IPS DF 6.9 (cell line): Measurements from ENCODE around the gene GALNT2.

ENCODE experiments used
- DNase-seq: peaks from one replicate; pipeline ENCODE4 v3.0.0-alpha.2; 2013; ENCODE audit warnings: low read depth, low spot score
- H3K27ac ChIP-seq: one replicate; pipeline ENCODE4 v1.5.1; 2013; ENCODE audit warnings: low read length, control low read depth
- H3K27me3 ChIP-seq: 2 replicates; pipeline ENCODE4 v1.6.1; 2013; ENCODE audit warnings: mild to moderate bottlenecking, low read length; ENCODE audit not compliant: control insufficient read depth, insufficient read depth
- H3K36me3 ChIP-seq: 2 replicates; pipeline ENCODE4 v1.6.1; 2013; ENCODE audit warnings: low read length; ENCODE audit not compliant: control insufficient read depth, insufficient read depth
- H3K4me1 ChIP-seq: 2 replicates; pipeline ENCODE4 v1.6.1; 2013; ENCODE audit warnings: low read length; ENCODE audit not compliant: control insufficient read depth, insufficient read depth
- H3K4me3 ChIP-seq: 2 replicates; pipeline ENCODE4 v1.5.1; 2013; ENCODE audit warnings: mild to moderate bottlenecking, low read length
- H3K9me3 ChIP-seq: 2 replicates; pipeline ENCODE4 v1.6.1; 2013; ENCODE audit warnings: low read length, inconsistent platforms; ENCODE audit not compliant: control insufficient read depth, insufficient read depth
- WGBS: extraction: QIAGEN DNeasy Blood & Tissue Kit; methylation state at CpG from one replicate; pipeline ENCODE4 v1.1.7; 2013; ENCODE audit warnings: mixed read lengths, missing lambda C conversion rate; ENCODE audit not compliant: insufficient read length, insufficient coverage; 5-methylcytosine and 5-hydroxymethylcytosine counted together

GALNT2 gene

DNA sequence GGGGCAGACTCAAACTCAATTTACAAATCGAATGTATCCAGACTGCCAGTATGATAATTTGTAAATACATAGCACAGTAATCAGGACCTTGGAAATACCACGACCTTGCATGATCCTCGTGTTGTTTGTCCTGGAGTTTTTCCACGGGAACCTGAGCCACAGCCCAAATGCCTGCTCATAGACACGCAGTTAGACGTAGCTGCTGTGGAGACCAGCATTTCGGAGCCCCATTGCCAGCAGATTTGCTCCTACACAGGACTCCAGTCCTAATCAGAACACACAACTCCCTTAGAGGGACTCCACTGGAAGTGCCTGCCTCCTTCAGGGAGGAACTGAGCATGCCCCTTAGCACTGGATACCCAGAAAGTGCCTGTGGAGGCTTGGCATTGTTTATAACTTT, 163.2 kb downstream of the GALNT2 start:
- WGBS, result no CpG with 5 or more reads among the region's 7 CpGs
- Histone ChIP-seq H3K9me3 (no peaks in the 10 kb centered on the region), H3K4me1 (peaks cover 3% of the 10 kb centered on the region; the same call in 1 of the 2 replicates), H3K4me3 (no peak overlapping the region), H3K27me3 (no peaks in the 10 kb centered on the region), H3K36me3 (no peaks in the 10 kb centered on the region), H3K27ac (no peak overlapping the region)
- no peak for DNase-seq

DNA sequence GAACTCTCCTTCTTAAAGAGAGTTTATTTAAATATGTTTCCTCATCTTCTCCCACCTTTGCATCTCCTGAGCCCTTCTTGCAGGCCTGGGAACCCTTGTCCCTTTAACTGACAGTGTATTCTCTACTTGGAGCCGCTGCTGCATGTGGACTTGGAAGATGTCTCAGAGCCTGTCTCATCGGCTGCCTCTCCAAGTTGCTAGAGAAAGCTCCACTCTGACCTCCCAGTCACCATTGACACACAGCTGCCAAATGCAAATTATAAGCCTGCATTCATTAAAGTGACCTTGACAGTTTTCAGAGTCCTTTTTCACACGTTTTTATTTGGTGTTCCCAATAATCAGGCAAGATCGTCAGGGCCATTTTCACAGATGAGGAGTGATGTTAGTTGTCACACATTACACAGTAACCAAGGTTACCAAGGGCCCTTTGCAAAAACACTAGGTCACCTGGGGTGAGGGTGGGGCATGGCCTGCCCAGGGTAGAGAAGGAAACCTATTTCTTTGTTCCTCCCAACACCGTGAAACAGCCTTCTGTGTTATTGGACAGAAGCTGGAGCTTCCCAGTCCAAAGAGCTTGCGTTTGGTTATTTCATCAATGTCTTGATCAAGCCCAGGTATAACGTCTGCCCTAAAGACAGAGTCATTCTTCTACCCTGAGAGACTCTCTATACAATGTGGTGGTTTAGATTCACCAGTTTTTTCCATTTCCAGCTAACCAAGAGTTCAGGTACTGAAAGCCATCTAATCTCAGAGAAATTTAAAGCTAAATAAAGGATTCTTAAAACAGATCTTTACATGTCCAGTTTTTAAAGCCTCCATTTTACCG, 164.1 kb downstream of the GALNT2 start:
- Histone ChIP-seq H3K4me3 (no peak overlapping the region), H3K27ac (no peak overlapping the region), H3K9me3 (no peaks in the 10 kb centered on the region), H3K4me1 (peaks cover 3% of the 10 kb centered on the region; the same call in 1 of the 2 replicates), H3K27me3 (no peaks in the 10 kb centered on the region), H3K36me3 (no peaks in the 10 kb centered on the region)
- no CpG with 5 or more reads among the region's 8 CpGs for WGBS
- no peak for DNase-seq

- DNase-seq, result no peak
- Histone ChIP-seq H3K9me3 (no peaks in the 10 kb centered on the region), H3K36me3 (no peaks in the 10 kb centered on the region), H3K27ac (no peak overlapping the region), H3K4me1 (peaks cover 3% of the 10 kb centered on the region; the same call in 1 of the 2 replicates), H3K27me3 (no peaks in the 10 kb centered on the region), H3K4me3 (no peak overlapping the region)
- no CpG with 5 or more reads among the region's 7 CpGs for WGBS
Measured at GRCh38 chr1:230231774-230232145, 164.7 kb downstream of the GALNT2 start.

DNA sequence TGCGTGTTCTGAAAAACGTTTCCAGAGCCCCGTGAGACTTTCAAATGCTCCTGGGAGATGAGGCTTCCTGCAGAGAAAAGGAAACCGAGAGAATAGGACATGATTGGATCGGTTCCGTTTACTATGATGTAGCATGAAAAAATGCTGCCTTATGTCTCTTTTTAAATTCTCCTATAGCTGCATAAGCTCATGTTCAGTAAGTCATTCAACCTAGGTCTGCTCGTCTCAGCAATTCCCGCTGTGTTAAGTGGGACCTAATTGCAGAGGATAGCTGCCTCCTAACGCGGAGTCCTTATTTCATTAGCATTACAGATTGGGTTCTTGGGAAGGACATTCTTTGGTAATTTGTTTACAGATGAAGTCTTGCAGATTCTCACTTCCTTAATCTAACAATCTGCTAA, 165.3 kb downstream of the GALNT2 start:
- Histone ChIP-seq H3K4me1 (peaks cover 3% of the 10 kb centered on the region; the same call in 1 of the 2 replicates), H3K9me3 (no peaks in the 10 kb centered on the region), H3K4me3 (no peak overlapping the region), H3K36me3 (no peaks in the 10 kb centered on the region), H3K27me3 (no peaks in the 10 kb centered on the region), H3K27ac (no peak overlapping the region)
- DNase-seq, result no peak
- WGBS, result no CpG with 5 or more reads among the region's 10 CpGs

- Histone ChIP-seq H3K4me1 (peaks cover 3% of the 10 kb centered on the region; the same call in 1 of the 2 replicates), H3K27ac (no peak overlapping the region), H3K27me3 (no peaks in the 10 kb centered on the region), H3K9me3 (no peaks in the 10 kb centered on the region), H3K4me3 (no peak overlapping the region), H3K36me3 (no peaks in the 10 kb centered on the region)
- no peak for DNase-seq
- WGBS, result no CpG with 5 or more reads among the region's 4 CpGs
Measured at GRCh38 chr1:230233786-230234185, 166.7 kb downstream of the GALNT2 start.

DNA sequence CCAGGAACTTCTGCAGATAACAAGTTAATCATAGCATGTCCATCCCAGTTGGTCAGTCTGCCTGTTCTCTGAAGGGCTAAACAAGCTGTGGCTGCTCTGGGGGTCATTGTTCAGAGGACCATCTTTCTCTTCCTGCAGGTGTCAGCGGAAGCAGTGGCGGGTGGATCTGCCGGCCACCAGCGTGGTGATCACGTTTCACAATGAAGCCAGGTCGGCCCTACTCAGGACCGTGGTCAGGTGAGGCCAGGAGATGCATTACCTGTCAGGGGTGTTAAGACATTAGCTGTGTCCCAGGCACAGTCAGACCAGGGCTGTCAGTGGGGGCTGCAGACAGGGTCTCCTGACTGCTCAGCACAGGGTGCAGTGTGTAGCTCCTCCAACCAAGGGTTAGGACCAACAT, 168.8 kb downstream of the GALNT2 start:
- no peak for DNase-seq
- H3K4me1 ChIP-seq, result peaks cover 3% of the 10 kb centered on the region; the same call in 1 of the 2 replicates
- WGBS, result no CpG with 5 or more reads among the region's 7 CpGs
- no peaks in the 10 kb centered on the region for H3K9me3 ChIP-seq
- no peaks in the 10 kb centered on the region for H3K27me3 ChIP-seq
- no peaks in the 10 kb centered on the region for H3K36me3 ChIP-seq
- H3K4me3 ChIP-seq, result no peak overlapping the region
- H3K27ac ChIP-seq, result no peak overlapping the region

DNA sequence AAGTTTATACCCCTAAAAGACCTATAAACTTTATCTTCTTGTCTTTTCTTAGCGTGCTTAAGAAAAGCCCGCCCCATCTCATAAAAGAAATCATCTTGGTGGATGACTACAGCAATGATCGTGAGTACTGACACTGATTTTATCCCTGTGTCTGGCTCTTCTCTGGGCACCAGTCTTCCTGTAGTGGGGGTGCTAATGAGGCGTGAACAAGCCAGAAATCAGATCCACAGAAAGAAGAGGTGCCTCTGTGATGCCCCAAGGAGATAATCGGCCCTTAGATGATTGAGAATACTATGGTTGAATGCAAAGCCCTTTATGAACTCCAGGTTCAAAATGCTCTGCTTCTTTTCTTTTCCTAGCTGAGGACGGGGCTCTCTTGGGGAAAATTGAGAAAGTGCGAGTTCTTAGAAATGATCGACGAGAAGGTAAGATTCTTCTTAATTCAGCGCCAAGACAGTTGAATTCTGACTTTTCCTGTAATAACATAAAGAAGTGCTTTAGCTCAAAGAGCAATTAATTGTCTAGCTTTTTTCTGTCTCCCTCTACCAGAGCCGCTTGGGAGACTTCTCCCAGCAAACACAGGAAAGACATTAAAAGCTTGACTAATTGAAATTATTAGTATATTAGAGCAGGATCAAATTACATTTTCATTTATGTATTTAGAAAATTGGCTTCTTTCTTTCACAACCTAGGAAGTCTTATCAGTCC, 169.4 kb downstream of the GALNT2 start:
- 0 out of 2 replicates have a peak, but pooled peaks cover 1% of the 10 kb centered on the region for H3K4me1 ChIP-seq
- H3K9me3 ChIP-seq, result no peaks in the 10 kb centered on the region
- no peaks in the 10 kb centered on the region for H3K36me3 ChIP-seq
- no CpG with 5 or more reads among the region's 11 CpGs for WGBS
- H3K4me3 ChIP-seq, result no peak overlapping the region
- no peak overlapping the region for H3K27ac ChIP-seq
- DNase-seq, result no peak
- no peaks in the 10 kb centered on the region for H3K27me3 ChIP-seq

- H3K4me3 ChIP-seq, result no peak overlapping the region
- no peaks in the 10 kb centered on the region for H3K9me3 ChIP-seq
- H3K36me3 ChIP-seq, result no peaks in the 10 kb centered on the region
- no peaks in the 10 kb centered on the region for H3K27me3 ChIP-seq
- no peak for DNase-seq
- WGBS, result no CpG with 5 or more reads among the region's 3 CpGs
- no peaks in the 10 kb centered on the region for H3K4me1 ChIP-seq
- H3K27ac ChIP-seq, result no peak overlapping the region
Measured at GRCh38 chr1:230237009-230237370, 170.0 kb downstream of the GALNT2 start.

DNA sequence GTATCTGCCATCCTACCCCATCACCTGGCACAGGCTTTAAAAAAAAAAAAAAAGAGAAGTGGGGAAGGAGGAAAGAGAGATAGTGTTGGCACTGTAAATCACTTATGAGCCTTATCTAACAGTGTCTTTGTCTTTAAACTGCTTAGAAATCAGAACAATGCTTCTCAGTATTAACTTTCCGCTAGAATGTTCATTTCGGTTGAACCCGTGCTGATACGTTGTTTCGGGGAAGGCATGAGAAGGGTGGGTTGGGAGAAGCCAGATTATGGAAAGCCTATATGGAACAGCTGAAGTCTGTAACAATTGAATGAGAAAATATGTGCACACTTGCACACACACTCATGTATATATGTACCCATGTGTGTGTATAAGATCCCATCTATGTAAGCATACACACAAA, 170.8 kb downstream of the GALNT2 start:
- H3K4me3 ChIP-seq, result no peak overlapping the region
- H3K27ac ChIP-seq, result no peak overlapping the region
- no peaks in the 10 kb centered on the region for H3K4me1 ChIP-seq
- H3K9me3 ChIP-seq, result no peaks in the 10 kb centered on the region
- H3K36me3 ChIP-seq, result no peaks in the 10 kb centered on the region
- no peaks in the 10 kb centered on the region for H3K27me3 ChIP-seq
- no CpG with 5 or more reads among the region's 5 CpGs for WGBS
- no peak for DNase-seq

DNA sequence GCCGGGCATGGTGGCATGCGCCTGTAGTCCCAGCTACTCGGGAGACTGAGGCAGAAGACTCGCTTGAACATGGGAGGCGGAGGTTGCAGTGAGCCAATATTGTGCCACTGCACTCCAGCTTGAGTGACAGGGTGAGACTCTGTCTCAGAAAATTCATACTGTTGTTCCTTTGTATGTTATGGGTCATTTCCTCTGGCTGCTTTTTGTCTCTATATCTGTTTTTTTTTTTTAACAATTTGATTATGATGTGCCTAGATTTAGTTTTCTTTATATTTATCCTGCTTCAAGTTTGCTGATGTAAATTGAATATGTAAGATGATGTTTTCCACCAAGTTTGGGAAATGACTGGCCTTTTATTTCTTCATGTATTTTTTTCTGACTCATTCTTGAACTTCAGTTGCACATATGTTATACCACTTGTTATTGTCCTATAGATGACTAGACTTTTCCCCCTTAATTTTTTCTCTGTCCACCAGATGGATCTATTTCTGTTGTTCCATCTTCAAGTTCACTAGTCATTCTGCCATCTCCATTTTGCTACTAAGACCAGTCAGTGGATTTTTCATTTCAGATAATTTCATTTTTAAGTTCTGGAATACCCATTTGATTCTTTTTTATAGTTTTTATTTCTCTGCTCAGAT, 173.5 kb downstream of the GALNT2 start:
- no peak for DNase-seq
- no peaks in the 10 kb centered on the region for H3K36me3 ChIP-seq
- H3K27ac ChIP-seq, result no peak overlapping the region
- H3K9me3 ChIP-seq, result no peaks in the 10 kb centered on the region
- H3K27me3 ChIP-seq, result no peaks in the 10 kb centered on the region
- no CpG with 5 or more reads among the region's 5 CpGs for WGBS
- no peak overlapping the region for H3K4me3 ChIP-seq
- H3K4me1 ChIP-seq, result no peaks in the 10 kb centered on the region
